GM18502 (cell line): Measurements from ENCODE around the gene FOXE3.
A peak's percentile ranks its signal among the peaks of the same experiment; 100 is the strongest.

ENCODE experiments used
- ATAC-seq: cut with Tn5 transposase; IDR thresholded peaks from one replicate; pipeline ENCODE4 v1.9.1; 2021; ENCODE audit warnings: mild to moderate bottlenecking; ENCODE audit not compliant: unreplicated experiment, poor library complexity

FOXE3 gene

GRCh38 chr1:47403321-47403910 is 12.7 kb upstream of the FOXE3 start:
- ATAC-seq = no peak

GRCh38 chr1:47405697-47406096 is 10.4 kb upstream of the FOXE3 start:
- ATAC-seq = no peak

- no peak for ATAC-seq
Measured at GRCh38 chr1:47406966-47407365, 9.1 kb upstream of the FOXE3 start.

GRCh38 chr1:47407481-47407880 is 8.6 kb upstream of the FOXE3 start:
- ATAC-seq = no peak

- ATAC-seq = no peak
Measured at GRCh38 chr1:47409311-47410067, 6.6 kb upstream of the FOXE3 start.

GRCh38 chr1:47410068-47410455 is 6.0 kb upstream of the FOXE3 start:
- no peak for ATAC-seq

GRCh38 chr1:47411436-47411835 is 4.6 kb upstream of the FOXE3 start:
- no peak for ATAC-seq

GRCh38 chr1:47412437-47412836 is 3.6 kb upstream of the FOXE3 start:
- ATAC-seq = no peak

GRCh38 chr1:47416319-47417169 is 459 bp downstream of the FOXE3 start:
- no peak for ATAC-seq

- no peak for ATAC-seq
Measured at GRCh38 chr1:47417170-47418044, 1.3 kb downstream of the FOXE3 start.

GRCh38 chr1:47418122-47418521 is 2.0 kb downstream of the FOXE3 start:
- ATAC-seq = no peak

- no peak for ATAC-seq
Measured at GRCh38 chr1:47418681-47419325, 2.7 kb downstream of the FOXE3 start.

- ATAC-seq = no peak
Measured at GRCh38 chr1:47420547-47420946, 4.5 kb downstream of the FOXE3 start.

- no peak for ATAC-seq
Measured at GRCh38 chr1:47423872-47424271, 7.8 kb downstream of the FOXE3 start.

- ATAC-seq = no peak
Measured at GRCh38 chr1:47424336-47424982, 8.4 kb downstream of the FOXE3 start.

GRCh38 chr1:47431534-47431933 is 15.4 kb downstream of the FOXE3 start:
- no peak for ATAC-seq

- ATAC-seq = peak; percentile 34
Measured at GRCh38 chr1:47432071-47433036, 16.3 kb downstream of the FOXE3 start.

GRCh38 chr1:47433037-47433421 is 16.9 kb downstream of the FOXE3 start:
- ATAC-seq = no peak
